Tibial artery (tissue), 4 donors: ENCODE measurements around the gene A3GALT2.
A peak's percentile ranks its signal among the peaks of the same experiment; 100 is the strongest.

Experiments
- DNase-seq, 2 donors: peaks; one replicate each; pipeline ENCODE4 v3.0.0-alpha.2; 2019
- H3K27ac ChIP-seq, 2 donors: fragments of 200-600 bp; sonication (generic) in 1 of 2; 1 replicate in 1 of 2; 2 replicates in 1 of 2; pipeline ENCODE4 v1.5.1; 2018 to 2019; ENCODE audit warnings: mild to moderate bottlenecking in 1 of 2
- H3K27me3 ChIP-seq, 2 donors: fragments of 200-600 bp; sonication (generic) in 1 of 2; one replicate each; pipeline versions ENCODE4 v1.5.1 to v1.6.0; 2016 to 2019
- H3K36me3 ChIP-seq, 3 donors: fragments of 200-600 bp; sonication (generic) in 2 of 3; one replicate each; pipeline ENCODE4 v1.5.1; 2016 to 2019; ENCODE audit warnings: mild to moderate bottlenecking in 2 of 3
- H3K4me1 ChIP-seq, 4 donors: fragments of 200-600 bp; sonication (generic) in 2 of 4; 1 replicate in 3 of 4; 2 replicates in 1 of 4; pipeline ENCODE4 v1.5.1; 2016 to 2019
- H3K4me3 ChIP-seq, 2 donors: fragments of 200-600 bp; sonication (generic) in 1 of 2; 1 replicate in 1 of 2; 2 replicates in 1 of 2; pipeline ENCODE4 v1.5.1; 2018 to 2019; ENCODE audit warnings: mild to moderate bottlenecking in 2 of 2
- H3K9me3 ChIP-seq, 3 donors: fragments of 200-600 bp; sonication (generic) in 1 of 3; one replicate each; pipeline ENCODE4 v1.5.1; 2016 to 2019
- CTCF ChIP-seq, 2 experiments: fragments of 200-600 bp in 1 of 2; fragments of 450-650 bp in 1 of 2; IDR thresholded peaks; one replicate each; pipeline ENCODE4 v1.5.1; 2017 to 2019; ENCODE audit warnings: antibody characterized with exemption in 2 of 2, mild to moderate bottlenecking in 1 of 2, moderate library complexity in 1 of 2
- intact Hi-C: fragments of 100-400 bp; cut with DNase I; formaldehyde crosslinking; loops from one replicate; pipeline ENCODE4 v1.15.0; 2023; ENCODE audit warnings: low total_unique reads

The A3GALT2 gene

GRCh38 chr1:33347650-33347992 is 26.7 kb upstream of the A3GALT2 start:
- H3K36me3 ChIP-seq: peaks cover 0 to 13% (median 7%) of the 10 kb centered on the region in 3 donors
- H3K27ac ChIP-seq: peak overlapping the region; percentile 95 to 98
- peak in 1 of 2 donors; percentile 72 for DNase-seq
- H3K9me3 ChIP-seq: no peaks in the 10 kb centered on the region
- peaks cover 2 to 58% (median 42%) of the 10 kb centered on the region in 4 donors for H3K4me1 ChIP-seq
- intact Hi-C loops: no loop called here
- H3K27me3 ChIP-seq: no peaks in the 10 kb centered on the region
- TF ChIP-seq CTCF (IDR thresholded peaks at IDR 0.05): no peak
- H3K4me3 ChIP-seq: peak overlapping the region; percentile 67 to 96

- DNase-seq: peak; percentile 82 to 85
- Histone ChIP-seq H3K27me3 (no peaks in the 10 kb centered on the region), H3K27ac (peak overlapping the region; percentile 95 to 98), H3K4me3 (peak overlapping the region; percentile 67 to 96), H3K9me3 (no peaks in the 10 kb centered on the region), H3K36me3 (peaks cover 0 to 15% (median 10%) of the 10 kb centered on the region in 3 donors), H3K4me1 (peaks cover 5 to 64% (median 47%) of the 10 kb centered on the region in 4 donors)
- TF ChIP-seq CTCF (IDR thresholded peaks at IDR 0.05): no peak
- intact Hi-C loops: no loop called here
Observed at GRCh38 chr1:33346927-33347649, 26.2 kb upstream of the A3GALT2 start.

GRCh38 chr1:33346533-33346926 is 25.6 kb upstream of the A3GALT2 start:
- H3K4me1 ChIP-seq: peaks cover 5 to 69% (median 53%) of the 10 kb centered on the region in 4 donors
- no peaks in the 10 kb centered on the region for H3K27me3 ChIP-seq
- peak overlapping the region; percentile 95 to 98 for H3K27ac ChIP-seq
- no peak for DNase-seq
- H3K9me3 ChIP-seq: no peaks in the 10 kb centered on the region
- no peak for TF ChIP-seq CTCF (IDR thresholded peaks at IDR 0.05)
- peak overlapping the region; percentile 67 to 96 for H3K4me3 ChIP-seq
- peaks cover 0 to 15% (median 10%) of the 10 kb centered on the region in 3 donors for H3K36me3 ChIP-seq
- intact Hi-C loops: no loop called here

GRCh38 chr1:33344896-33345560 is 24.1 kb upstream of the A3GALT2 start:
- Histone ChIP-seq H3K27me3 (no peaks in the 10 kb centered on the region), H3K36me3 (peaks cover 0 to 15% (median 10%) of the 10 kb centered on the region in 3 donors), H3K4me3 (peak overlapping the region; percentile 9 to 67), H3K27ac (peak overlapping the region; percentile 95 to 98), H3K4me1 (peaks cover 10 to 84% (median 68%) of the 10 kb centered on the region in 4 donors), H3K9me3 (no peaks in the 10 kb centered on the region)
- intact Hi-C loops: no loop called here
- no peak for DNase-seq
- no peak for TF ChIP-seq CTCF (IDR thresholded peaks at IDR 0.05)

GRCh38 chr1:33343539-33343938 is 22.6 kb upstream of the A3GALT2 start:
- TF ChIP-seq CTCF (IDR thresholded peaks at IDR 0.05): no peak
- H3K36me3 ChIP-seq: peaks cover 0 to 15% (median 6%) of the 10 kb centered on the region in 3 donors
- DNase-seq: peak in 1 of 2 donors; percentile 68
- H3K27me3 ChIP-seq: no peaks in the 10 kb centered on the region
- intact Hi-C loops: no loop called here
- H3K27ac ChIP-seq: peak overlapping the region; percentile 95 to 98
- peak overlapping the region in 1 of 2 donors; percentile 67 for H3K4me3 ChIP-seq
- H3K9me3 ChIP-seq: no peaks in the 10 kb centered on the region
- H3K4me1 ChIP-seq: peaks cover 18 to 99% (median 80%) of the 10 kb centered on the region in 4 donors
